Neural cell (in vitro differentiated cells): ENCODE measurements around the gene CEP89. TPM values are rescaled to one million over a fixed set of nuclear protein-coding genes. Genes with fewer than 3 reads are reported as not detected.

Experiments used
- H2AFZ ChIP-seq: fragments of 200-600, 300-800 bp; sonication (generic), shearing (Covaris generic); 2 replicates; pipeline ENCODE4 v1.6.0; 2014; ENCODE audit warnings: low read depth, mild to moderate bottlenecking, antibody characterized with exemption, low read length, moderate library complexity
- H3F3A ChIP-seq: fragments of 200-600 bp; shearing (Covaris generic); 2 replicates; pipeline ENCODE4 v1.6.1; 2016; ENCODE audit warnings: mild to moderate bottlenecking, moderate library complexity, mixed read lengths, antibody characterized with exemption, low read length; ENCODE audit not compliant: insufficient read depth, poor library complexity, severe bottlenecking
- H3K27ac ChIP-seq: fragments of 200-600, 300-800 bp; sonication (generic), shearing (Covaris generic); 2 replicates; pipeline ENCODE4 v1.5.1; 2014; ENCODE audit warnings: mild to moderate bottlenecking, low read length, moderate library complexity
- H3K27me3 ChIP-seq: fragments of 300-800, 200-600 bp; sonication (generic), shearing (Covaris generic); 2 replicates; pipeline ENCODE4 v1.6.0; 2014; ENCODE audit warnings: mild to moderate bottlenecking, low read depth, low read length, moderate library complexity; ENCODE audit not compliant: insufficient read depth
- H3K36me3 ChIP-seq: fragments of 300-800, 200-600 bp; sonication (generic), shearing (Covaris generic); 2 replicates; pipeline ENCODE4 v1.5.1; 2014; ENCODE audit warnings: mild to moderate bottlenecking, antibody characterized with exemption, low read length, moderate library complexity; ENCODE audit not compliant: insufficient read depth
- H3K4me2 ChIP-seq: fragments of 300-800, 200-600 bp; sonication (generic), shearing (Covaris generic); 2 replicates; pipeline ENCODE4 v1.6.0; 2014; ENCODE audit warnings: mild to moderate bottlenecking, low read length
- H3K4me3 ChIP-seq: fragments of 300-800, 200-600 bp; sonication (generic), shearing (Covaris generic); 2 replicates; pipeline ENCODE4 v1.5.1; 2014; ENCODE audit warnings: mild to moderate bottlenecking, low read length, moderate library complexity
- H3K79me2 ChIP-seq: fragments of 200-600 bp; shearing (Covaris generic); replicated peaks from 2 replicates; pipeline ENCODE4 v1.6.0; 2014; ENCODE audit warnings: mild to moderate bottlenecking, low read length, moderate library complexity; ENCODE audit not compliant: insufficient read depth
- H3K9ac ChIP-seq: fragments of 300-800, 200-600 bp; sonication (generic), shearing (Covaris generic); 2 replicates; pipeline ENCODE4 v1.6.1; 2016; ENCODE audit warnings: mild to moderate bottlenecking, low read length, mixed read lengths
- H3K9me2 ChIP-seq: fragments of 200-600 bp; shearing (Covaris generic); 2 replicates; pipeline ENCODE4 v1.6.1; 2016; ENCODE audit warnings: mild to moderate bottlenecking, low read length, mixed read lengths; ENCODE audit not compliant: insufficient read depth
- H3K9me3 ChIP-seq: fragments of 200-600, 300-800 bp; sonication (generic), shearing (Covaris generic); 2 replicates; pipeline ENCODE4 v1.6.1; 2016; ENCODE audit warnings: mild to moderate bottlenecking, mixed run types, low read length, moderate library complexity, mixed read lengths
- H4K20me1 ChIP-seq: fragments of 200-600 bp; shearing (Covaris generic); 2 replicates; pipeline ENCODE4 v1.6.1; 2016; ENCODE audit warnings: mild to moderate bottlenecking, mixed run types; ENCODE audit not compliant: insufficient read depth
- EP300 ChIP-seq: fragments of 450-650 bp; conservative IDR thresholded peaks from 2 replicates; pipeline ENCODE4 v1.6.1; 2014; ENCODE audit warnings: antibody characterized with exemption, mild to moderate bottlenecking, moderate library complexity; ENCODE audit not compliant: poor library complexity, severe bottlenecking
- EZH2 ChIP-seq: fragments of 200-600, 300-800 bp; shearing (Covaris generic), sonication (generic); IDR thresholded peaks from 2 replicates; pipeline ENCODE4 v1.6.1; 2014; ENCODE audit warnings: antibody characterized with exemption, low read length, borderline replicate concordance, mild to moderate bottlenecking; ENCODE audit not compliant: insufficient read depth, poor library complexity, severe bottlenecking
- MXI1 ChIP-seq: fragments of 450-650 bp; conservative IDR thresholded peaks from 2 replicates; pipeline ENCODE4 v1.6.1; 2014; ENCODE audit warnings: antibody characterized with exemption, mild to moderate bottlenecking; ENCODE audit not compliant: poor library complexity, severe bottlenecking
- POLR2AphosphoS5 ChIP-seq: IDR thresholded peaks from 2 replicates; pipeline ENCODE4 v1.6.1; 2012
- RAD21 ChIP-seq: fragments of 450-650 bp; conservative IDR thresholded peaks from 2 replicates; pipeline ENCODE4 v1.6.1; 2014; ENCODE audit warnings: antibody characterized with exemption, mild to moderate bottlenecking, moderate library complexity
- SMC3 ChIP-seq: fragments of 450-650 bp; conservative IDR thresholded peaks from 2 replicates; pipeline ENCODE4 v1.6.1; 2014; ENCODE audit warnings: antibody characterized with exemption, mild to moderate bottlenecking, moderate library complexity; ENCODE audit not compliant: poor library complexity
- TAF1 ChIP-seq: IDR thresholded peaks from 2 replicates; pipeline ENCODE4 v1.6.1; 2012; ENCODE audit warnings: low read depth
- polyA plus RNA-seq: library from polyadenylated mRNA; depleted of rRNA; stranded (reverse); fragments of >200 nt; gene quantifications from 2 replicates; pipeline ENCODE4 v1.2.3, GENCODE V29; 2014
- TF ChIP-seq, protein P1 (sequence below): IDR thresholded peaks from 2 replicates; pipeline ENCODE4 v1.6.1; 2012; ENCODE audit warnings: borderline replicate concordance
- TF ChIP-seq, protein P2 (sequence below): fragments of 450-650 bp; IDR thresholded peaks from 2 replicates; pipeline ENCODE4 v1.5.1; 2014; ENCODE audit warnings: antibody characterized with exemption, mild to moderate bottlenecking, moderate library complexity; ENCODE audit not compliant: poor library complexity, severe bottlenecking

Gene CEP89
- polyA plus RNA-seq, 1 donor from 2014 or later, result 24.1 TPM

DNA sequence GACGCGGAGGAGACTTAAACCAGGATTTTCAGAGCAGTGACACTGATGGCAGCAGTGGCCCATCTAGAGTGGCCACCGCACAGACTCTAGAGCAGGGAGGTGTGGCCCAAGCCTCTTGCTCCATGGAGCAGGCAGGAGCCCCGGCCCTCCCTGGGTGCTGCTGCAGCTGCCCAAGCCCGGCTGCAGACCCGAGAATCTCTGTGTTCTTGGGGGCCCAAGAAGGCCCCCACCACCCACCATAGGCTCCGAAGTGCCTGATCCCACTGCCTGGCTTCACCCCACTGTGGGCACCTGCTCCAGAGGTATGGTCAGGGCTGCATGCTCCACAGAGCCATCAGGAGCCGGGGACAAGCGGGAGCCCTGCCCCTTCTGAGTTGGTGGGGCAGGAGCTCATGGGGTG, 36.1 kb downstream of the CEP89 start (continued):
- TF ChIP-seq POLR2AphosphoS5, result no peak

DNA sequence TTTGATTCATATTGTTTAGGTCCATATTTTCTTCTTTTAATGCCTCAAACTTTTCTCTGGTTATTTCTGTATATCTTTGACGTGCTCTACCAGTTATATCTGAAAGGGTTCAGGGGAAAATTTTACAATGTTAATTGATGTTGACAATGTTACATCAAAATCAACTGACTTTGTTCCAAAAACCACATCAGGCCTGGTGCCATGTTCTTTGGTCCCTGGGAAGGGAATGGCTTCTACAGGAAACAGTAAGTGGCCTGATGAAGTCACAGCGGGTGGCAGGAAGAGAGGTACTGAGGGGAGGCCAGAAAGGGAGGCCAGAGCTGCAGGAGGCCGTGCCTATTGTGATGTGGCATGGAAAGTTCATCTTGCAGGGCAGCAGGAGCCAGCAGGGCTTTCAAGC, 38.2 kb downstream of the CEP89 start:
- H3K79me2 ChIP-seq, result no peaks in the 10 kb centered on the region
- no peak overlapping the region for H2AFZ ChIP-seq
- no peaks in the 10 kb centered on the region for H4K20me1 ChIP-seq
- TF ChIP-seq TAF1 (no peak), MXI1 (no peak), RAD21 (no peak), EP300 (no peak), SMC3 (no peak), POLR2AphosphoS5 (no peak), EZH2 (no peak)
- TF ChIP-seq, protein P1, sequence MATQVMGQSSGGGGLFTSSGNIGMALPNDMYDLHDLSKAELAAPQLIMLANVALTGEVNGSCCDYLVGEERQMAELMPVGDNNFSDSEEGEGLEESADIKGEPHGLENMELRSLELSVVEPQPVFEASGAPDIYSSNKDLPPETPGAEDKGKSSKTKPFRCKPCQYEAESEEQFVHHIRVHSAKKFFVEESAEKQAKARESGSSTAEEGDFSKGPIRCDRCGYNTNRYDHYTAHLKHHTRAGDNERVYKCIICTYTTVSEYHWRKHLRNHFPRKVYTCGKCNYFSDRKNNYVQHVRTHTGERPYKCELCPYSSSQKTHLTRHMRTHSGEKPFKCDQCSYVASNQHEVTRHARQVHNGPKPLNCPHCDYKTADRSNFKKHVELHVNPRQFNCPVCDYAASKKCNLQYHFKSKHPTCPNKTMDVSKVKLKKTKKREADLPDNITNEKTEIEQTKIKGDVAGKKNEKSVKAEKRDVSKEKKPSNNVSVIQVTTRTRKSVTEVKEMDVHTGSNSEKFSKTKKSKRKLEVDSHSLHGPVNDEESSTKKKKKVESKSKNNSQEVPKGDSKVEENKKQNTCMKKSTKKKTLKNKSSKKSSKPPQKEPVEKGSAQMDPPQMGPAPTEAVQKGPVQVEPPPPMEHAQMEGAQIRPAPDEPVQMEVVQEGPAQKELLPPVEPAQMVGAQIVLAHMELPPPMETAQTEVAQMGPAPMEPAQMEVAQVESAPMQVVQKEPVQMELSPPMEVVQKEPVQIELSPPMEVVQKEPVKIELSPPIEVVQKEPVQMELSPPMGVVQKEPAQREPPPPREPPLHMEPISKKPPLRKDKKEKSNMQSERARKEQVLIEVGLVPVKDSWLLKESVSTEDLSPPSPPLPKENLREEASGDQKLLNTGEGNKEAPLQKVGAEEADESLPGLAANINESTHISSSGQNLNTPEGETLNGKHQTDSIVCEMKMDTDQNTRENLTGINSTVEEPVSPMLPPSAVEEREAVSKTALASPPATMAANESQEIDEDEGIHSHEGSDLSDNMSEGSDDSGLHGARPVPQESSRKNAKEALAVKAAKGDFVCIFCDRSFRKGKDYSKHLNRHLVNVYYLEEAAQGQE, result no peak
- TF ChIP-seq, protein P2, sequence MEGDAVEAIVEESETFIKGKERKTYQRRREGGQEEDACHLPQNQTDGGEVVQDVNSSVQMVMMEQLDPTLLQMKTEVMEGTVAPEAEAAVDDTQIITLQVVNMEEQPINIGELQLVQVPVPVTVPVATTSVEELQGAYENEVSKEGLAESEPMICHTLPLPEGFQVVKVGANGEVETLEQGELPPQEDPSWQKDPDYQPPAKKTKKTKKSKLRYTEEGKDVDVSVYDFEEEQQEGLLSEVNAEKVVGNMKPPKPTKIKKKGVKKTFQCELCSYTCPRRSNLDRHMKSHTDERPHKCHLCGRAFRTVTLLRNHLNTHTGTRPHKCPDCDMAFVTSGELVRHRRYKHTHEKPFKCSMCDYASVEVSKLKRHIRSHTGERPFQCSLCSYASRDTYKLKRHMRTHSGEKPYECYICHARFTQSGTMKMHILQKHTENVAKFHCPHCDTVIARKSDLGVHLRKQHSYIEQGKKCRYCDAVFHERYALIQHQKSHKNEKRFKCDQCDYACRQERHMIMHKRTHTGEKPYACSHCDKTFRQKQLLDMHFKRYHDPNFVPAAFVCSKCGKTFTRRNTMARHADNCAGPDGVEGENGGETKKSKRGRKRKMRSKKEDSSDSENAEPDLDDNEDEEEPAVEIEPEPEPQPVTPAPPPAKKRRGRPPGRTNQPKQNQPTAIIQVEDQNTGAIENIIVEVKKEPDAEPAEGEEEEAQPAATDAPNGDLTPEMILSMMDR, result no peak
- peaks cover 9% of the 10 kb centered on the region for H3K36me3 ChIP-seq
- no peaks in the 10 kb centered on the region for H3K9me3 ChIP-seq
- H3K27ac ChIP-seq, result no peak overlapping the region
- no peaks in the 10 kb centered on the region for H3K27me3 ChIP-seq
- no peaks in the 10 kb centered on the region for H3K9me2 ChIP-seq
- no peak overlapping the region for H3K4me3 ChIP-seq
- H3K4me2 ChIP-seq, result no peak overlapping the region
- no peaks in the 10 kb centered on the region for H3F3A ChIP-seq
- no peak overlapping the region for H3K9ac ChIP-seq

DNA sequence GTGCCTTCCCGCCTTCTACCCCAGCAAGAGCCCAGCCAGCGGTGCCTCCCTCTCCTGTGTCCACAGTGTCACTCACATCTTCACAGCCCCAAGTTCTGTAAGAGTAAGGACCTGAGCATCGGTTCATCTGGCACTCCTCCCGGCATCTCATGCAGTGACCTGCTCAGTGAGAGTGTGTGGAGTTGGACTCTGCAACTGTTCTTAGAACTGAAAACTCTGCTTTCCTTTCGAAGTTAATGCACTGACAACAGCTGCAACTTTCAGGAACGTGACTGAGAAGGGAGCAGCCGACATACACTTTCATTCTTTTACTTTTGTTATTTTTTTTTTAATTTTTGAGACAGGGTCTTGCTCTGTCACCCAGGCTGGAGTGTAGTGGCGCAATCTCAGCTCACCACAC, 41.2 kb downstream of the CEP89 start:
- H3F3A ChIP-seq, result no peaks in the 10 kb centered on the region
- H3K27ac ChIP-seq, result no peak overlapping the region
- no peak overlapping the region for H2AFZ ChIP-seq
- no peak overlapping the region for H3K4me2 ChIP-seq
- no peaks in the 10 kb centered on the region for H4K20me1 ChIP-seq
- H3K79me2 ChIP-seq, result no peaks in the 10 kb centered on the region
- no peaks in the 10 kb centered on the region for H3K9me3 ChIP-seq
- H3K9me2 ChIP-seq, result no peaks in the 10 kb centered on the region
- TF ChIP-seq POLR2AphosphoS5 (no peak), RAD21 (no peak), TAF1 (no peak), EP300 (no peak), SMC3 (no peak), EZH2 (no peak), MXI1 (no peak)
- TF ChIP-seq, protein P2, result no peak
- TF ChIP-seq, protein P1, result no peak
- H3K36me3 ChIP-seq, result peaks cover 13% of the 10 kb centered on the region
- H3K27me3 ChIP-seq, result no peaks in the 10 kb centered on the region
- H3K4me3 ChIP-seq, result no peak overlapping the region
- H3K9ac ChIP-seq, result no peak overlapping the region
